ENCODE data around the gene NPLOC4. TPM values are rescaled to one million over a fixed set of nuclear protein-coding genes. Genes with fewer than 3 reads are reported as not detected.

The NPLOC4 gene
- total RNA-seq, 6 donors from 2014 or later: 59.9 to 373 (median 87.4) TPM

DNA sequence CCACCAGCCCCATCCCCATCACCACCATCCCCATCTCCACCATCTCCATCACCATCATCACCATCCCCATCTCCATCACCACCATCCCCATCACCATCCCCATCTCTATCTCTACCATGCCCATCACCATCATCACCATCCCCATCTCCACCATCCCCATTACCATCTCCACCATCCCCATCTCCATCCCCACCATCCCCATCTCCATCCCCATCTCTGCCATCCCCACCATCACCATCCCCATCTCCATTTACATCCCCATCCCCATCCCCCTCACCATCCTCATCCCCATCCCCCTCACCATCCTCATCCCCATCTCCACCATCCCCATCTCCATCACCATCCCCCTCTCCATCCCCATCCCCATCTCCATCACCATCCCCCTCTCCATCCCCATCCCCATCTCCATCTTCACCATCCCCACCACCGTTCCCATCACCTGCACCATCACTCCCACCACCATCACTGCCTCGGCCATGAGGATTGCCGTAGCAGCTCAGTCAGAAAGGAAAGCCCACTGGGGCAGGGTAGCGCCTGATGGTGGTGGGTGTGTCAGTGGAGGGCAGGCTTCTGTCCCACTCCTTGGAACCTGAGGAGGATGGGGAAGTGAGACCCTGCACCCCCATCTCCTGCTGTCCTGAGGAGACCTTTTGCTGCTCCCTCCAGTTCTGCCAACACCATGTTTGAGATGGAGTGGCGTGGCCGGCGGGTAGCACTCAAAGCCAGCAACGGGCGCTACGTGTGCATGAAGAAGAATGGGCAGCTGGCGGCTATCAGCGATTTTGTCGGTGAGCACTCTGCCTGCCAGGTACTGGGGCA lies 101.2 kb downstream of the NPLOC4 start:
- DNase-seq: no peak
- H3K4me3 ChIP-seq: no peak overlapping the region
- no peak for ATAC-seq (ENCODE audit: low FRiP score in 2 of 2)
- peaks cover 0 to 26% (median 17%) of the 10 kb centered on the region in 4 donors for H3K27me3 ChIP-seq
- TF ChIP-seq POLR2A (IDR thresholded peaks at IDR 0.05) (peak in 1 of 4 donors; percentile 9), EP300 (IDR thresholded peaks at IDR 0.05) (no peak), POLR2AphosphoS5 (IDR thresholded peaks at IDR 0.05) (no peak)
- no peak overlapping the region for H3K27ac ChIP-seq
- H3K9me3 ChIP-seq: no peaks in the 10 kb centered on the region
- peaks cover 0 to 21% (median 14%) of the 10 kb centered on the region in 4 donors for H3K36me3 ChIP-seq
- H3K4me1 ChIP-seq: peaks cover 15 to 21% (median 15%) of the 10 kb centered on the region in 4 donors
- 53 to 67% methylated on average over 4 to 11 of the region's 13 CpGs for WGBS, 2 donors

DNA sequence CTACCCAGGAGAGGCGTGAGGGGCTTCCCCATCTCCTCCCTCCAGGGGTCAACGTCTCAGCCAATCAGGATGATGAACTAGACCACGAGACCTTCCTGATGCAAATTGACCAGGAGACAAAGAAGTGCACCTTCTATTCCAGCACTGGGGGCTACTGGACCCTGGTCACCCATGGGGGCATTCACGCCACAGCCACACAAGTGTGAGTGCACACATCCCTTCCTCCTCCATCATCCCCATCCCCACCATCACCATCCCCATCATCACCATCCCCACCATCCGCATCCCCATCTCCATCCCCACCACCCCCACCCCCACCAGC lies 101.9 kb downstream of the NPLOC4 start:
- ATAC-seq (ENCODE audit: low FRiP score in 2 of 2): no peak
- no peak for TF ChIP-seq EP300 (IDR thresholded peaks at IDR 0.05)
- TF ChIP-seq, protein P1, sequence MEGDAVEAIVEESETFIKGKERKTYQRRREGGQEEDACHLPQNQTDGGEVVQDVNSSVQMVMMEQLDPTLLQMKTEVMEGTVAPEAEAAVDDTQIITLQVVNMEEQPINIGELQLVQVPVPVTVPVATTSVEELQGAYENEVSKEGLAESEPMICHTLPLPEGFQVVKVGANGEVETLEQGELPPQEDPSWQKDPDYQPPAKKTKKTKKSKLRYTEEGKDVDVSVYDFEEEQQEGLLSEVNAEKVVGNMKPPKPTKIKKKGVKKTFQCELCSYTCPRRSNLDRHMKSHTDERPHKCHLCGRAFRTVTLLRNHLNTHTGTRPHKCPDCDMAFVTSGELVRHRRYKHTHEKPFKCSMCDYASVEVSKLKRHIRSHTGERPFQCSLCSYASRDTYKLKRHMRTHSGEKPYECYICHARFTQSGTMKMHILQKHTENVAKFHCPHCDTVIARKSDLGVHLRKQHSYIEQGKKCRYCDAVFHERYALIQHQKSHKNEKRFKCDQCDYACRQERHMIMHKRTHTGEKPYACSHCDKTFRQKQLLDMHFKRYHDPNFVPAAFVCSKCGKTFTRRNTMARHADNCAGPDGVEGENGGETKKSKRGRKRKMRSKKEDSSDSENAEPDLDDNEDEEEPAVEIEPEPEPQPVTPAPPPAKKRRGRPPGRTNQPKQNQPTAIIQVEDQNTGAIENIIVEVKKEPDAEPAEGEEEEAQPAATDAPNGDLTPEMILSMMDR (IDR thresholded peaks at IDR 0.05): no peak
- TF ChIP-seq POLR2AphosphoS5 (IDR thresholded peaks at IDR 0.05): no peak
- no peak for TF ChIP-seq POLR2A (IDR thresholded peaks at IDR 0.05)
- H3K27me3 ChIP-seq: peaks cover 0 to 26% (median 17%) of the 10 kb centered on the region in 4 donors
- H3K9me3 ChIP-seq: no peaks in the 10 kb centered on the region
- no peak overlapping the region for H3K27ac ChIP-seq
- no peak for DNase-seq
- peaks cover 15 to 21% (median 15%) of the 10 kb centered on the region in 4 donors for H3K4me1 ChIP-seq
- H3K36me3 ChIP-seq: peaks cover 0 to 14% (median 7%) of the 10 kb centered on the region in 4 donors
- 85 to 96% methylated on average over 3 to 5 of the region's 5 CpGs for whole genome bisulfite sequencing, 2 donors
- no peak overlapping the region for H3K4me3 ChIP-seq

DNA sequence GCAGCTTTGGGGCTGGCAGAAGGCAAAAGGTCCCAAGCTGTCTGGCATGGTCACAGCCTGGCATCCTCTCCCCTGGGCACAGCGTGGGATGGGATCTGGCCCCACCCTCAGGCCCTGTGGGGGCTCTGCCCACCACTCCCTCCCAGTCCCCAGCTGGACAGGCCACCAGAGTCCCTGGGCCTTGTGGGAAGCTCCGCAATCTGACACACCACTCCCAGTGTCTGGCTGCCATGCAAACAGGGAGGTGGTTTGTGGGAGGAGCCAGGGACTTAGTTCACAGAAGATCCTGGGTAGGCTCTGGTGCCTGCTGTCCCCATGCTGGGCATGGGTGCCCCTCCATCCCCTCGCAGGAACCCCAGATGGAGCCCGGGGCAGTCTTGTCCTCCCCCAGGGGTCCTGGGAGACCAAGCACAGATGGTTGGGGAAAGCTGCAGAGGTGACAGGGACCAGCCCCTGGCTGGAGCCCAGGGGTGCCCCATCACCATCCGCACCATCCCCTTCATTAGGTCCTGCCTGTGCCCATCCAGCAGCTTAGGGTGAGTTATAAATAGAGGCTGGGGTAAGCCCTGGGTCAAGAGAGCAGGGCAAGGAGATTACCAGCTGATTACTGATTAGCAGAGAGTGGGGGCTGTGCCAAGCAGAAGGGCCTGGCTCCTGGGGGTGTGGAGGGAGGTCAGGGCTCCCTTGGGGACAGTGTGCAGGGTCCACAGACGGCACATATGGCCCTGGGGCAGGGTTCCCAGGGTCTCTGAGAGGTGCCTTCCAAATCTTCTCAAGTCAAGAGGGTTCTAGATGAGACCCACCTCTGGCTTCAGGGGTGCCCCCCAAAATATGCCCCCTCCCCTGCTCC lies 102.5 kb downstream of the NPLOC4 start:
- Histone ChIP-seq H3K4me1 (peaks cover 15 to 21% (median 15%) of the 10 kb centered on the region in 4 donors), H3K27ac (no peak overlapping the region), H3K27me3 (peaks cover 0 to 26% (median 17%) of the 10 kb centered on the region in 4 donors), H3K9me3 (no peaks in the 10 kb centered on the region), H3K36me3 (peaks cover 0 to 8% (median 2%) of the 10 kb centered on the region in 4 donors), H3K4me3 (no peak overlapping the region)
- WGBS, 2 donors: 86 to 100% methylated on average over 1 to 4 of the region's 6 CpGs
- DNase-seq (peak in 1 of 2 donors; percentile 46), ATAC-seq (ENCODE audit: low FRiP score in 2 of 2) (no peak)
- TF ChIP-seq POLR2AphosphoS5 (IDR thresholded peaks at IDR 0.05) (no peak), POLR2A (IDR thresholded peaks at IDR 0.05) (no peak), EP300 (IDR thresholded peaks at IDR 0.05) (no peak)
- TF ChIP-seq, protein P1 (IDR thresholded peaks at IDR 0.05): no peak

DNA sequence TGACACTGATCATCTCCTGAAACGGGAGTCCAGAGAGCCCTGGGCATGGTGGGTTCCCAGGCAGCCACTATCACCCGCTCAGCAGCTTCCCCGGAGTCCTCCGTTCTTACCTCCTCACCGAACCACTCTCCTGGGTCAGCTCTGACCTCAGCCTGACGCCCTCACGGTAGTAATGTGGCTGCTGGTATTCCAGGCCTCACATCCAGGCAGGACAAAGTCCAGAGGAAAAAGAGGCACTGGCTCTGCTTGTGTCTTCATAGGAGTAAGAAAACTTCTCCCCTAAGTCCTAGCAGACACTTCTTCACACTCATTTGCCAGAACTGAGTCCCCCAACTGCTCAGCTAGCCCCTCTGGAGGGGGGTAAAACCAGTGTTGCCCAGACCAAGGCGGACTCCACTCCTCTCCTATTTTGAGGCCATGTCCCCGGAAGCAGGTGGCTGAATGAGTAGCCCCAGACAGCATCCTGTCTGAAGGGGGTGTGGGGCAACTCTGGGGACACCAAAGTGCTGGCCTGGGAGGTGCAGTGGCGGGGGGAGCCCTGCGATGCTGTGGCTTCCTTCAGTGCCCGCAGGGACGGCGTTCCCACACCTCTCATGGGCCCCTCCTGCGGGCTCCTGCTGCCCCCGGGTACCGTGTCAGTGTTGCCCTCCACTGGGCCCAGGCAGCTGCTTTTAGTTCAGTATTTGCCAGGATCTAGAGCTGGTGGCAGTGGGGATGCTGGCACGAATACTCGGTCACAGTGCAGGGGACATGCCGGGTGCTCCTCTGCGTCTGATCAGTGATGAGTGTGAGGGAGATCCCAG lies 103.4 kb downstream of the NPLOC4 start:
- TF ChIP-seq POLR2A (IDR thresholded peaks at IDR 0.05): no peak
- TF ChIP-seq, protein P1 (IDR thresholded peaks at IDR 0.05): no peak
- Histone ChIP-seq H3K4me3 (no peak overlapping the region), H3K27me3 (peaks cover 0 to 26% (median 17%) of the 10 kb centered on the region in 4 donors), H3K27ac (no peak overlapping the region), H3K36me3 (no peaks in the 10 kb centered on the region), H3K4me1 (peaks cover 15 to 21% (median 15%) of the 10 kb centered on the region in 4 donors), H3K9me3 (no peaks in the 10 kb centered on the region)
- no peak for ATAC-seq (ENCODE audit: low FRiP score in 2 of 2)
- DNase-seq: peak in 1 of 2 donors; percentile 50
- WGBS, 2 donors: 67 to 78% methylated on average over 14 to 20 of the region's 21 CpGs
